MM.1S (cell line): Measurements from ENCODE around the gene NR2C2.

ENCODE experiments used
- EZH2 ChIP-seq: fragments of 300-600 bp; sonication (generic); optimal IDR thresholded peaks from 2 replicates; pipeline ENCODE3; 2017; ENCODE audit warnings: low read depth, mild to moderate bottlenecking, antibody characterized with exemption, low read length, mixed read lengths
- EZH2phosphoT487 ChIP-seq: fragments of 300-600 bp; sonication (generic); IDR thresholded peaks from 2 replicates; pipeline ENCODE4 v1.6.1; 2018; ENCODE audit warnings: antibody characterized with exemption, low read length
- TF ChIP-seq, protein P1 (sequence below): fragments of 300-600 bp; sonication (generic); IDR thresholded peaks from 2 replicates; pipeline ENCODE4 v1.5.1; 2016; ENCODE audit warnings: antibody characterized with exemption, low read length, mixed read lengths

DNA sequence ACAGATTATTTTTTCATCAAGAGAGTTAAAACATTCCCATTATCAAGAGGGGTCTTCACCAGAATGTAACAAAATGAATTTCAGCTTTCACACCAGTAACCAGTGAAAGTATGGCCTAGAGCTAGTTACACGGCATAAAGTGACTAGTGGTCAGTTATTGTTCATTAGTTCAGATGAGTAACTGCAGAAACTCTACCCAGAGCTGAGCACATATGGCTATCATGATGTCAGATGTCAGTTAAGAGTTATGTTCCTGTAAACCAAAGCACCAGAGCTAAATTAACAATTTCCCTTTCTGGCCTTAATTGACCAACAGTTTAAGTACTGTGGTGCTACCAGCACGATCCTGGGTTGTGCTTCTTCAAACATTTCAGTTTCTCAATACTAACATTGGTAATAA is 124.3 kb downstream of the NR2C2 start:
- TF ChIP-seq EZH2phosphoT487: no peak
- TF ChIP-seq, protein P1, sequence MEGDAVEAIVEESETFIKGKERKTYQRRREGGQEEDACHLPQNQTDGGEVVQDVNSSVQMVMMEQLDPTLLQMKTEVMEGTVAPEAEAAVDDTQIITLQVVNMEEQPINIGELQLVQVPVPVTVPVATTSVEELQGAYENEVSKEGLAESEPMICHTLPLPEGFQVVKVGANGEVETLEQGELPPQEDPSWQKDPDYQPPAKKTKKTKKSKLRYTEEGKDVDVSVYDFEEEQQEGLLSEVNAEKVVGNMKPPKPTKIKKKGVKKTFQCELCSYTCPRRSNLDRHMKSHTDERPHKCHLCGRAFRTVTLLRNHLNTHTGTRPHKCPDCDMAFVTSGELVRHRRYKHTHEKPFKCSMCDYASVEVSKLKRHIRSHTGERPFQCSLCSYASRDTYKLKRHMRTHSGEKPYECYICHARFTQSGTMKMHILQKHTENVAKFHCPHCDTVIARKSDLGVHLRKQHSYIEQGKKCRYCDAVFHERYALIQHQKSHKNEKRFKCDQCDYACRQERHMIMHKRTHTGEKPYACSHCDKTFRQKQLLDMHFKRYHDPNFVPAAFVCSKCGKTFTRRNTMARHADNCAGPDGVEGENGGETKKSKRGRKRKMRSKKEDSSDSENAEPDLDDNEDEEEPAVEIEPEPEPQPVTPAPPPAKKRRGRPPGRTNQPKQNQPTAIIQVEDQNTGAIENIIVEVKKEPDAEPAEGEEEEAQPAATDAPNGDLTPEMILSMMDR: no peak
- no peak for TF ChIP-seq EZH2
